Measurements from ENCODE around the gene FN3K.

DNA sequence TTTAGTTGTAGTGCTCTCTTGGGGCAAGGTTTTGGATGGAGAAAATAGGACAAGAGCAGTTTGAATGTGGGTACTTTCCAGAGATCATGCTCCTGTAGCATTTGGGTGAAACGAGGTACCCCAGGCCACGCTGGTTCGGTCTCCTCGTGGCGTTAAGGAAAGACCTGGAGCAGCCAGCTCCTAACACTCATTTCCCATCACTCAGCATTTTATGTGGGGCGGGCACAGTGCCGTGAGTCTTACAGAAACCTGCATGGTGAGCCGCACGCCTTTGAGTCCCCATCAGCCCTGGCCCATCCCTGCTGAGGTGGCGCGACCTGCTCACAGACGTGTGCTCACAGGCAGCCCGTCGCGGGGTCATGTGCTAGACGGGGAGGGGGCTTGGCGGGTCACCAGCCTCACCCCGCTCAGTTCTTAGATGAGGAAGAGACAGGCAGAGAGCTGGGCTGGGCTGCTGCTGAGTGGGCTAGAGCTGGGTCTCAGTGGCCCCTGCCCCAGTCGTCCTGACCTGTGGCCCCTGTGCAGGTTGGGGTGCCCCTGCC is 53.7 kb downstream of the FN3K start:
- TF ChIP-seq CEBPB (IDR thresholded peaks at IDR 0.05; ENCODE audit: low read depth, low read length) (no peak), YY1 (IDR thresholded peaks at IDR 0.05; ENCODE audit: low read depth, low read length) (no peak), CREB1 (IDR thresholded peaks at IDR 0.05) (no peak), CBX8 (IDR thresholded peaks at IDR 0.05; ENCODE audit: borderline replicate concordance, low read depth, low read length) (no peak), CBX5 (IDR thresholded peaks at IDR 0.05; ENCODE audit: low read depth, low read length) (no peak), POLR2AphosphoS5 (IDR thresholded peaks at IDR 0.05; ENCODE audit: low read depth, low read length) (no peak), TAF1 (IDR thresholded peaks at IDR 0.05; ENCODE audit: low read depth, low read length) (no peak), GABPA (IDR thresholded peaks at IDR 0.05; ENCODE audit: borderline replicate concordance, insufficient read depth, low read length) (no peak), ATF2 (IDR thresholded peaks at IDR 0.05; ENCODE audit: low read length) (no peak), ZNF274 (IDR thresholded peaks at IDR 0.05; ENCODE audit: borderline replicate concordance, extremely low read depth, low read length) (no peak), SUZ12 (IDR thresholded peaks at IDR 0.05; ENCODE audit: low read length) (no peak)
- TF ChIP-seq, protein P1, sequence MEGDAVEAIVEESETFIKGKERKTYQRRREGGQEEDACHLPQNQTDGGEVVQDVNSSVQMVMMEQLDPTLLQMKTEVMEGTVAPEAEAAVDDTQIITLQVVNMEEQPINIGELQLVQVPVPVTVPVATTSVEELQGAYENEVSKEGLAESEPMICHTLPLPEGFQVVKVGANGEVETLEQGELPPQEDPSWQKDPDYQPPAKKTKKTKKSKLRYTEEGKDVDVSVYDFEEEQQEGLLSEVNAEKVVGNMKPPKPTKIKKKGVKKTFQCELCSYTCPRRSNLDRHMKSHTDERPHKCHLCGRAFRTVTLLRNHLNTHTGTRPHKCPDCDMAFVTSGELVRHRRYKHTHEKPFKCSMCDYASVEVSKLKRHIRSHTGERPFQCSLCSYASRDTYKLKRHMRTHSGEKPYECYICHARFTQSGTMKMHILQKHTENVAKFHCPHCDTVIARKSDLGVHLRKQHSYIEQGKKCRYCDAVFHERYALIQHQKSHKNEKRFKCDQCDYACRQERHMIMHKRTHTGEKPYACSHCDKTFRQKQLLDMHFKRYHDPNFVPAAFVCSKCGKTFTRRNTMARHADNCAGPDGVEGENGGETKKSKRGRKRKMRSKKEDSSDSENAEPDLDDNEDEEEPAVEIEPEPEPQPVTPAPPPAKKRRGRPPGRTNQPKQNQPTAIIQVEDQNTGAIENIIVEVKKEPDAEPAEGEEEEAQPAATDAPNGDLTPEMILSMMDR (IDR thresholded peaks at IDR 0.05; ENCODE audit: control extremely low read depth in 1 of 3, insufficient read depth in 1 of 3, low read depth in 1 of 3, low read length in 3 of 3), result no peak

All from H1 (cell line).